Measurements from ENCODE around the gene ATF2.

The ATF2 gene

DNA sequence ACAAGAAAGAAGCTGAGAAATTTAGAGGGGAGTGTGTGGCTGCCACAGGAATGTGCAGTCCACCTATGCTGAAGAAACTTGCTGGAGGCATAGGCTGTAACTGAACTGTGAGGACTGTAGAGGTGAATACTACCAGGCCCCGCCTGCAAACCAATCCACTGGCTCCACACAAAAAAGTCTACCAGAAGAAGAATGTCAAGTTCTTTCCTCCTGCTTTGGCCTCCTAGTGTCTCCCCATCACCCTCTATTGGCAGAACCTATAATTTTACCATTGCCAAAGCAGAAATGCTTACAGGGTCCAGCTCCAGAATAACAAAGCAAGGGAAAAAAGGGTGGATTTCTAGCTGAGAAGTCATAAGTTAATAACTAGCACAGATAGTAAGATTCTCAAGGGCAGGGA lies 19.4 kb upstream of the ATF2 start:
- TF ChIP-seq, protein P1, sequence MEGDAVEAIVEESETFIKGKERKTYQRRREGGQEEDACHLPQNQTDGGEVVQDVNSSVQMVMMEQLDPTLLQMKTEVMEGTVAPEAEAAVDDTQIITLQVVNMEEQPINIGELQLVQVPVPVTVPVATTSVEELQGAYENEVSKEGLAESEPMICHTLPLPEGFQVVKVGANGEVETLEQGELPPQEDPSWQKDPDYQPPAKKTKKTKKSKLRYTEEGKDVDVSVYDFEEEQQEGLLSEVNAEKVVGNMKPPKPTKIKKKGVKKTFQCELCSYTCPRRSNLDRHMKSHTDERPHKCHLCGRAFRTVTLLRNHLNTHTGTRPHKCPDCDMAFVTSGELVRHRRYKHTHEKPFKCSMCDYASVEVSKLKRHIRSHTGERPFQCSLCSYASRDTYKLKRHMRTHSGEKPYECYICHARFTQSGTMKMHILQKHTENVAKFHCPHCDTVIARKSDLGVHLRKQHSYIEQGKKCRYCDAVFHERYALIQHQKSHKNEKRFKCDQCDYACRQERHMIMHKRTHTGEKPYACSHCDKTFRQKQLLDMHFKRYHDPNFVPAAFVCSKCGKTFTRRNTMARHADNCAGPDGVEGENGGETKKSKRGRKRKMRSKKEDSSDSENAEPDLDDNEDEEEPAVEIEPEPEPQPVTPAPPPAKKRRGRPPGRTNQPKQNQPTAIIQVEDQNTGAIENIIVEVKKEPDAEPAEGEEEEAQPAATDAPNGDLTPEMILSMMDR (IDR thresholded peaks at IDR 0.05): no peak

GRCh38 chr2:175183674-175184073 lies 15.7 kb upstream of the ATF2 start:
- TF ChIP-seq, protein P1 (IDR thresholded peaks at IDR 0.05): no peak

DNA sequence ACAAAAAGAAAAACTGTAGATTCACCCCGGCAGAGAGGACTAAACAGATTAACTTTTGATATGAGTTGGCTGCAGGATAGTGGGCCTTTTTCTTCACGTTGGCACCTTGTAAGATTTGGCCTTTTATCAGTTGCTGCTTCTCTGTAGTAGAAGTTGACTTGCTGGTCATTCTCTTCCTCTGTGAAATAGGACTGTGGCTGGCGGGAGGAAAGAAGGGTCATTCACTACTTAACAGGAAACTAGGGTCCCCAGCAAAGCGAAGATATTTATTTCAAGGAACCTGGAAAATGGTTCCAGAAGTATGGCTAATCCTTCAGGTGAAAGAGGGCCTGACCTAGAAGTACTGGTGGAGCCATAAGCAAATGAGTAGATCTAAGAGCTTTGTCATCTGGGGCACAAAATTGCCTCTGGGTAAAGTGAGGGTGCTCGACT lies 13.9 kb upstream of the ATF2 start:
- TF ChIP-seq, protein P1 (IDR thresholded peaks at IDR 0.05): no peak

GRCh38 chr2:175181104-175181876 lies 13.3 kb upstream of the ATF2 start, which contains the start of gene ATP5MC3:
Gene ATP5MC3, minus strand, starts transcription at chr2:175181710. Its CDS starts 317 bp downstream, at chr2:175181393.
- TF ChIP-seq, protein P1 (IDR thresholded peaks at IDR 0.05): no peak; the same call in 1 of the 2 replicates

DNA sequence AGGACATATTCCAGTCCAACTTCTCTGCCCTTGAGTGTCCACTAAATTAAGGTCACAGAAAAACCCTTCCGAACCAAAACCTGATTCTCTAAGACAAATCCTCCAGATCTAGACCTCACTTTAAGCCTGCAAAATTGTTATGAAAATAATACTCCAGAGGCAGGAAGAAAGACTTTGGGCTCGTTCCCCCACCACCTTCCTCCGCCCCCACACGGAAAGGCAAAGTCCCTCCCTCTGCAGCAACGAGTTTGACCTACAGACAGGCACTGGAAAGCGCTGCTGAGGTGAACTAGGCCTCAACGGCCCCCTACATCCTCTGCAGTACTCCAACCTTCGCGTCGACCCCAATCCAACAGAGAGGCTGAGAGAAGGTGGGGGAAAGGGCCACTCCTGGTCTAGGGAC lies 12.7 kb upstream of the ATF2 start:
- TF ChIP-seq, protein P1 (IDR thresholded peaks at IDR 0.05): no peak

- TF ChIP-seq, protein P1 (IDR thresholded peaks at IDR 0.05): no peak
Observed at GRCh38 chr2:175176624-175177023, 8.6 kb upstream of the ATF2 start.

DNA sequence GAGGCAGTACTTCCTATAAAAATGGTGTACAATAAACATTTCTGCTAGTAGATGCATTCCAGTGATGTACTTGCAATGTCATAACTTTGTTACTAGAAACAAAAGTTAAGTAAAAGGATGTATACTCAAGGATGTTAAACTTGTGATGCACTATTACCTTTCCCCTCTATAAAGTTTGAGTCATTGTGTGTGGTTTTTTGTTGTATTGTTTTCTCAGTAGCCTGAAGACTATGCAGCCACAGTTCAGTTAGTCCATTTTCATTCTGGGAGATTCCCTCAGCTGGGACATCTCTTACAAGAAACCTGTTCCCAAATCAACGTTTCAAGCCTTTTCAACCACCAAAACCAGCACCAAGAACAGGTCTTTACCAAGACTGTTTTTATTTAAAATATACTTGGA lies 7.9 kb upstream of the ATF2 start:
- TF ChIP-seq, protein P1 (IDR thresholded peaks at IDR 0.05): no peak
